ENCODE results near the gene REC114.

- no peak for TF ChIP-seq CTCF (IDR thresholded peaks at IDR 0.05)
- TF ChIP-seq ZFX (IDR thresholded peaks at IDR 0.05; ENCODE audit: borderline replicate concordance): no peak
These were observed 39.8 kb upstream of the REC114 start for GRCh38 chr15:73403171-73403570.
